OCI-LY1 (cell line): Measurements from ENCODE around the gene VPS35L.

Experiments used
- CTCF ChIP-seq: fragments of 200-600 bp; sonication (generic), shearing (Covaris generic); IDR thresholded peaks from 2 replicates; pipeline ENCODE4 v1.5.1; 2017; ENCODE audit warnings: mild to moderate bottlenecking, antibody characterized with exemption, low read length, moderate library complexity, mixed read lengths
- EZH2 ChIP-seq: fragments of 200-600 bp; sonication (generic), shearing (Covaris generic); IDR thresholded peaks from 2 replicates; pipeline ENCODE4 v1.8.0; 2017; ENCODE audit warnings: borderline replicate concordance, mixed run types, mild to moderate bottlenecking, antibody characterized with exemption, low read length, moderate library complexity, mixed read lengths

GRCh38 chr16:19717741-19718623 is 162.5 kb downstream of the VPS35L start, which contains the start of the genes IQCK and KNOP1:
- TF ChIP-seq CTCF (no peak), EZH2 (no peak)
